OCI-LY3 (cell line): ENCODE measurements around the gene WDR18.
A peak's percentile ranks its signal among the peaks of the same experiment; 100 is the strongest.

Experiments
- H2AFZ ChIP-seq: fragments of 200-600, 300-600 bp; shearing (Covaris generic); 2 replicates; pipeline ENCODE4 v1.6.0; 2014; ENCODE audit warnings: antibody characterized with exemption, low read depth, low read length
- H3K27ac ChIP-seq: fragments of 200-600, 300-600 bp; sonication (generic); 2 replicates; pipeline ENCODE4 v1.5.1; 2014; ENCODE audit warnings: mild to moderate bottlenecking, low read length, moderate library complexity, mixed read lengths
- H3K27me3 ChIP-seq: fragments of 200-600, 300-600 bp; sonication (generic); 2 replicates; pipeline ENCODE4 v1.6.1; 2014; ENCODE audit warnings: low read depth, low read length, mixed read lengths
- H3K36me3 ChIP-seq: fragments of 200-600, 300-600 bp; sonication (generic); replicated peaks from 2 replicates; pipeline ENCODE3; 2014; ENCODE audit warnings: low read depth, low read length, mixed read lengths
- H3K4me1 ChIP-seq: fragments of 300-600, 200-600 bp; sonication (generic); 2 replicates; pipeline ENCODE4 v1.6.1; 2014; ENCODE audit warnings: low read length, mixed read lengths
- H3K4me2 ChIP-seq: fragments of 200-600, 300-600 bp; sonication (generic); 2 replicates; pipeline ENCODE4 v1.6.1; 2014; ENCODE audit warnings: low read length, mixed read lengths
- H3K4me3 ChIP-seq: fragments of 300-600, 200-600 bp; sonication (generic); 2 replicates; pipeline ENCODE4 v1.5.1; 2014; ENCODE audit warnings: antibody characterized with exemption, mild to moderate bottlenecking, low read length, moderate library complexity
- H3K79me2 ChIP-seq: fragments of 300-600, 200-600 bp; shearing (Covaris generic); 2 replicates; pipeline ENCODE4 v1.6.1; 2014; ENCODE audit warnings: mild to moderate bottlenecking, low read length, mixed read lengths
- H3K9ac ChIP-seq: fragments of 300-600, 200-600 bp; shearing (Covaris generic); 2 replicates; pipeline ENCODE4 v1.6.0; 2014; ENCODE audit warnings: mild to moderate bottlenecking, low read length, moderate library complexity
- H3K9me3 ChIP-seq: fragments of 200-600, 300-600 bp; shearing (Covaris generic); 2 replicates; pipeline ENCODE4 v1.6.1; 2014; ENCODE audit warnings: low read length, mixed read lengths; ENCODE audit not compliant: insufficient read depth
- H4K20me1 ChIP-seq: fragments of 200-600, 300-600 bp; sonication (generic); 2 replicates; pipeline ENCODE4 v1.6.1; 2016; ENCODE audit warnings: low read length, mixed read lengths; ENCODE audit not compliant: insufficient read depth
- CTCF ChIP-seq: fragments of 200-600, 300-600 bp; sonication (generic); IDR thresholded peaks from 2 replicates; pipeline ENCODE4 v1.5.1; 2014; ENCODE audit warnings: antibody characterized with exemption, low read length, low read depth
- EZH2phosphoT487 ChIP-seq: fragments of 200-600 bp; shearing (Covaris generic); IDR thresholded peaks from 2 replicates; pipeline ENCODE4 v1.6.1; 2018; ENCODE audit warnings: antibody characterized with exemption, mixed run types, low read depth

The WDR18 gene

GRCh38 chr19:1017115-1017905 lies 33.2 kb downstream of the WDR18 start:
- peak overlapping the region; percentile 5; the same call in 1 of the 2 replicates for H3K9ac ChIP-seq
- peaks cover 82% of the 10 kb centered on the region for H3K79me2 ChIP-seq
- peak overlapping the region; percentile 38 for H3K4me2 ChIP-seq
- H2AFZ ChIP-seq: no peak overlapping the region
- H3K27ac ChIP-seq: 0 out of 2 replicates have a peak overlapping the region, but pooled peaks have one; percentile 7
- H4K20me1 ChIP-seq: peaks cover 71% of the 10 kb centered on the region
- H3K9me3 ChIP-seq: no peaks in the 10 kb centered on the region
- H3K36me3 ChIP-seq: peaks cover 24% of the 10 kb centered on the region
- H3K4me1 ChIP-seq: peaks cover 37% of the 10 kb centered on the region
- no peak for TF ChIP-seq EZH2phosphoT487
- no peak for TF ChIP-seq CTCF
- H3K27me3 ChIP-seq: no peaks in the 10 kb centered on the region
- H3K4me3 ChIP-seq: peak overlapping the region; percentile 19; the same call in 1 of the 2 replicates

- H3K79me2 ChIP-seq: peaks cover 81% of the 10 kb centered on the region
- H4K20me1 ChIP-seq: peaks cover 71% of the 10 kb centered on the region
- TF ChIP-seq EZH2phosphoT487 (no peak), CTCF (no peak)
- no peak overlapping the region for H3K27ac ChIP-seq
- 0 out of 2 replicates have a peak overlapping the region, but pooled peaks have one; percentile 5 for H3K9ac ChIP-seq
- peak overlapping the region; percentile 19; the same call in 1 of the 2 replicates for H3K4me3 ChIP-seq
- H3K36me3 ChIP-seq: peaks cover 21% of the 10 kb centered on the region
- H3K9me3 ChIP-seq: no peaks in the 10 kb centered on the region
- no peak overlapping the region for H2AFZ ChIP-seq
- H3K4me2 ChIP-seq: peak overlapping the region; percentile 38
- peaks cover 37% of the 10 kb centered on the region for H3K4me1 ChIP-seq
- no peaks in the 10 kb centered on the region for H3K27me3 ChIP-seq
Observed at GRCh38 chr19:1017906-1018305, 33.8 kb downstream of the WDR18 start.

GRCh38 chr19:1018393-1018792 lies 34.2 kb downstream of the WDR18 start:
- Histone ChIP-seq H3K4me2 (peak overlapping the region; percentile 38), H2AFZ (no peak overlapping the region), H3K79me2 (peaks cover 76% of the 10 kb centered on the region), H3K4me1 (peaks cover 37% of the 10 kb centered on the region), H3K9me3 (no peaks in the 10 kb centered on the region), H3K27me3 (no peaks in the 10 kb centered on the region), H3K4me3 (peak overlapping the region; percentile 92; the same call in 1 of the 2 replicates), H3K9ac (no peak overlapping the region), H3K36me3 (peaks cover 17% of the 10 kb centered on the region), H4K20me1 (peaks cover 70% of the 10 kb centered on the region), H3K27ac (no peak overlapping the region)
- no peak for TF ChIP-seq EZH2phosphoT487
- no peak for TF ChIP-seq CTCF

- no peaks in the 10 kb centered on the region for H3K27me3 ChIP-seq
- peak overlapping the region; percentile 92 for H3K4me3 ChIP-seq
- peaks cover 63% of the 10 kb centered on the region for H4K20me1 ChIP-seq
- peak overlapping the region; percentile 96 for H3K9ac ChIP-seq
- H3K79me2 ChIP-seq: peaks cover 69% of the 10 kb centered on the region
- peaks cover 11% of the 10 kb centered on the region for H3K36me3 ChIP-seq
- H2AFZ ChIP-seq: no peak overlapping the region
- H3K9me3 ChIP-seq: no peaks in the 10 kb centered on the region
- TF ChIP-seq EZH2phosphoT487 (no peak), CTCF (no peak)
- H3K4me1 ChIP-seq: peaks cover 37% of the 10 kb centered on the region
- peak overlapping the region; percentile 89 for H3K4me2 ChIP-seq
- H3K27ac ChIP-seq: peak overlapping the region; percentile 76
Observed at GRCh38 chr19:1018932-1019615, 34.9 kb downstream of the WDR18 start.
